Activated CD4-positive, alpha-beta T cell treated with anti-CD3 and anti-CD28 coated beads for 36 hours (primary cell): ENCODE results near the gene PRR13. TPM values are rescaled to one million over a fixed set of nuclear protein-coding genes. Genes with fewer than 3 reads are reported as not detected.

Source experiments
- ATAC-seq: fragments of 200-7000 bp; cut with Tn5 transposase; one replicate; pipeline ENCODE4 v1.10.0; 2021; ENCODE audit warnings: mild to moderate bottlenecking, moderate library complexity
- CTCF ChIA-PET: fragments of 350-600 bp; sonication (Branson Sonifier 250); formaldehyde crosslinking; loops from one replicate; lab custom pipeline; 2021; ENCODE audit warnings: antibody characterized with exemption; lab: Charles Lee
- POLR2A ChIA-PET: fragments of 350-600 bp; sonication (Branson Sonifier 250); formaldehyde crosslinking; loops from one replicate; lab custom pipeline; 2021; ENCODE audit warnings: antibody characterized with exemption, inconsistent platforms; lab: Charles Lee
- DNase-seq: peaks from one replicate; pipeline ENCODE4 v3.0.0-alpha.2; 2020
- H3K27ac Mint-ChIP-seq: one replicate; pipeline ENCODE4 v1.8.0; 2021; ENCODE audit warnings: mixed read lengths
- H3K27me3 Mint-ChIP-seq: one replicate; pipeline ENCODE4 v1.8.0; 2021; ENCODE audit warnings: mixed read lengths
- H3K36me3 Mint-ChIP-seq: one replicate; pipeline ENCODE4 v1.8.0; 2021; ENCODE audit warnings: low read depth, mixed read lengths
- H3K4me1 Mint-ChIP-seq: one replicate; pipeline ENCODE4 v1.8.0; 2021; ENCODE audit warnings: mixed read lengths
- H3K4me3 Mint-ChIP-seq: one replicate; pipeline ENCODE4 v1.8.0; 2021; ENCODE audit warnings: mild to moderate bottlenecking, moderate library complexity, mixed read lengths
- H3K9me3 Mint-ChIP-seq: one replicate; pipeline ENCODE4 v1.8.0; 2021; ENCODE audit warnings: low read depth, mixed read lengths
- intact Hi-C, 2 experiments: fragments of 100-400 bp; cut with DNase I in 1 of 2; cut with micrococcal nuclease in 1 of 2; formaldehyde crosslinking; loops; one replicate each; pipeline versions ENCODE4 v1.14.2 to v1.15.1; 2022 to 2024; cut with DNase I, micrococcal nuclease
- total RNA-seq, 2 experiments: library from RNA; stranded (reverse); gene quantifications; one replicate each; pipeline ENCODE4 v1.2.3, GENCODE V29; 2021

PRR13 gene
- total RNA-seq, 2 experiments from 2014 or later: 250 to 266 TPM

- no peaks in the 10 kb centered on the region for H3K27me3 Mint-ChIP-seq
- intact Hi-C loops: loop anchor here in 1 of 2 experiments (2.0 kb wide), 2 partner anchors 39 to 135 kb away; partner anchors contain the start of genes ATF7 and PCBP2
- peak overlapping the region; percentile 78 for H3K27ac Mint-ChIP-seq
- peaks cover 17% of the 10 kb centered on the region for H3K4me1 Mint-ChIP-seq
- no peaks in the 10 kb centered on the region for H3K36me3 Mint-ChIP-seq
- DNase-seq (no peak), ATAC-seq (no peak)
- peak overlapping the region; percentile 80 for H3K4me3 Mint-ChIP-seq
- POLR2A ChIA-PET: interaction anchor here (0.6 to 2.6 kb wide), 6 partner anchors 9 to 183 kb away, joined by 3 to 11 read pairs (median 5); partner anchors contain the start of genes ATP5MC2, SP1 and TARBP2
- no peaks in the 10 kb centered on the region for H3K9me3 Mint-ChIP-seq
- CTCF ChIA-PET: interaction anchor here (0.6 to 1.3 kb wide), 6 partner anchors 17 to 225 kb away, joined by 3 to 5 read pairs (median 4); no protein-coding TSS in a partner anchor
Observed at GRCh38 chr12:53492188-53492587, 50.7 kb downstream of the PRR13 start.

DNA sequence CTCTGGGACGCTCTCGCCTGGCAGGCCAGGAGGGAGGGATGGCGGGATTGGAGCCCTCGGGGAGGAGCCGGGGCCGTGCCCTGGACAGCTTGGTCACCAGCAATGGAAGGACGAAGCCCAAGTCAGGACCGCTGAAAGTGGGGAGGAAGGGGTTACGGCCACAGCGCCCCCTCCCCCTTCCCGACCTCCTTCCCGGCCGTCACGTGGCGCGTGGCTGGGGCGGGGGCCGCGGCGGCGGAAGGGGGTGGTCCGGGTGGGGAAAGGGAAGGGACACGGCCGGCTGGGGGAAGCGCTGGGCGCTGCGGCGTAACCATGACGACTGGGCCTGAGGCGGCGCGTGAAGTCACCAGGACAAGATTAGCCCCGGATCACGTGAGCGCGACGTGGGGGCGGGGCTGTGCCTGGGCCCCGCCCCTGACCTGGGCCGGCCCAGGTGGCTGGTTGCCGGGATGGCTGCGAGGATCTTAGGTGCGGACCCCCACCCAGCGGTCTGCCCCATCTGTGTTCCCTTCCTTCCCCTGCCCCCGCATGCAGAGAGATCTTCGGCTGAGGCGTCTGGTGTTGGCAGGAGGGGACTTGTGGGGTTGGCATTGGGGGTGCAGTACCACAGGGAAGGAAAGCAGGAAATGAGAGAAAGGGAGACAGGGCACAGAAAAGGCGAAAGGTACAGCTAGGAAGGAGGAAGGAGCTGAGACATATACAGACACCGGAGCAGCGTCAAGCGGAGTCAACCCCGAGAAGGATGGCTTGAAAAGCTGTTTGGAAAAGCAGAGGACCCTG lies 51.5 kb downstream of the PRR13 start:
- ATAC-seq (peak; percentile 94), DNase-seq (peak; percentile 93)
- H3K9me3 Mint-ChIP-seq: no peaks in the 10 kb centered on the region
- CTCF ChIA-PET: interaction anchor here (0.6 to 1.9 kb wide), 8 partner anchors 15 to 226 kb away, joined by 3 to 11 read pairs (median 4); partner anchors contain the start of gene AAAS
- POLR2A ChIA-PET: interaction anchor here (0.7 to 2.6 kb wide), 6 partner anchors 8 to 795 kb away, joined by 3 to 10 read pairs (median 3); partner anchors contain the start of gene TARBP2
- peak overlapping the region; percentile 80 for H3K4me3 Mint-ChIP-seq
- no peaks in the 10 kb centered on the region for H3K27me3 Mint-ChIP-seq
- intact Hi-C loops: loop anchor here in 1 of 2 experiments (1.0 to 2.0 kb wide), 4 partner anchors 8 to 134 kb away; partner anchors contain the start of genes ATF7, PCBP2, PRR13 and TARBP2
- peak overlapping the region; percentile 88 for H3K27ac Mint-ChIP-seq
- no peaks in the 10 kb centered on the region for H3K36me3 Mint-ChIP-seq
- peaks cover 20% of the 10 kb centered on the region for H3K4me1 Mint-ChIP-seq

GRCh38 chr12:53493610-53494391 lies 52.3 kb downstream of the PRR13 start:
- Mint-ChIP-seq H3K9me3 (no peaks in the 10 kb centered on the region), H3K4me3 (peak overlapping the region; percentile 80), H3K27me3 (no peaks in the 10 kb centered on the region), H3K36me3 (no peaks in the 10 kb centered on the region), H3K27ac (peak overlapping the region; percentile 88), H3K4me1 (peaks cover 28% of the 10 kb centered on the region)
- intact Hi-C loops: loop anchor here in 1 of 2 experiments (1.0 to 2.0 kb wide), 4 partner anchors 8 to 133 kb away; partner anchors contain the start of genes ATF7, PCBP2, PRR13 and TARBP2
- ChIA-PET CTCF (interaction anchor here (0.6 to 1.9 kb wide), 8 partner anchors 15 to 174 kb away, joined by 3 to 11 read pairs (median 4); partner anchors contain the start of gene AAAS), POLR2A (interaction anchor here (0.7 to 1.4 kb wide), 5 partner anchors 8 to 795 kb away, joined by 3 to 4 read pairs (median 3); partner anchors contain the start of gene TARBP2)
- no peak for DNase-seq
- peak; percentile 2 for ATAC-seq

Other genes with a start within 250 kb of the PRR13 start
- gene ITGB7, start 234.5 kb upstream of the PRR13 start, total RNA-seq: 10 to 100 TPM; 73.0 to 77.6 TPM
- gene RARG, start 209.5 kb upstream of the PRR13 start, total RNA-seq: 10 to 100 TPM; 20.0 to 21.6 TPM
- gene ESPL1, start 173.4 kb upstream of the PRR13 start, total RNA-seq: 10 to 100 TPM; 60.8 to 66.9 TPM
- 100 to 1,000 TPM; 253 to 322 TPM for gene PFDN5, start 146.2 kb upstream of the PRR13 start, total RNA-seq
- gene MYG1, start 142.0 kb upstream of the PRR13 start, total RNA-seq: 10 to 100 TPM; 61.9 to 68.8 TPM
- 10 to 100 TPM; 65.5 to 72.5 TPM for gene AAAS, start 120.1 kb upstream of the PRR13 start, total RNA-seq
- not detected for gene SP7, start 105.4 kb upstream of the PRR13 start, total RNA-seq
- 10 to 100 TPM; 76.8 to 93.5 TPM for gene SP1, start 61.6 kb upstream of the PRR13 start, total RNA-seq
- not detected for gene AMHR2, start 17.9 kb upstream of the PRR13 start, total RNA-seq
- gene PCBP2, start 10.4 kb downstream of the PRR13 start, total RNA-seq: 100 to 1,000 TPM; 881 to 999 TPM
- 10 to 100 TPM; 12.6 to 13.8 TPM for gene MAP3K12, start 57.7 kb downstream of the PRR13 start, total RNA-seq
- gene TARBP2, start 59.5 kb downstream of the PRR13 start, total RNA-seq: 10 to 100 TPM; 28.3 to 30.2 TPM
- gene NPFF, start 65.8 kb downstream of the PRR13 start, total RNA-seq: not detected
- 10 to 100 TPM; 23.0 to 28.1 TPM for gene ATF7, start 184.6 kb downstream of the PRR13 start, total RNA-seq
- 100 to 1,000 TPM; 356 to 415 TPM for gene ATP5MC2, start 234.3 kb downstream of the PRR13 start, total RNA-seq